NCI-H2196 treated with DMSO at 0.1 percent for 48 hours (cell line): ENCODE measurements around the gene SPNS1.
A peak's percentile ranks its signal among the peaks of the same experiment; 100 is the strongest.
"Not testable (repeated sequence)": the region's sequence is repeated elsewhere in the genome, so short reads cannot be mapped to it uniquely, and the experiment has no call there.

Source experiments
- DNase-seq: peaks from one replicate; lab custom pipeline; 2025; ENCODE audit not compliant: unreplicated experiment; lab: John Stamatoyannopoulos, UW

The SPNS1 gene

GRCh38 chr16:28951410-28951943 lies 23.1 kb upstream of the SPNS1 start:
- DNase-seq: no peak

GRCh38 chr16:28958216-28958615 lies 16.4 kb upstream of the SPNS1 start:
- DNase-seq: no peak

GRCh38 chr16:28958836-28959235 lies 15.7 kb upstream of the SPNS1 start:
- DNase-seq: no peak

DNA sequence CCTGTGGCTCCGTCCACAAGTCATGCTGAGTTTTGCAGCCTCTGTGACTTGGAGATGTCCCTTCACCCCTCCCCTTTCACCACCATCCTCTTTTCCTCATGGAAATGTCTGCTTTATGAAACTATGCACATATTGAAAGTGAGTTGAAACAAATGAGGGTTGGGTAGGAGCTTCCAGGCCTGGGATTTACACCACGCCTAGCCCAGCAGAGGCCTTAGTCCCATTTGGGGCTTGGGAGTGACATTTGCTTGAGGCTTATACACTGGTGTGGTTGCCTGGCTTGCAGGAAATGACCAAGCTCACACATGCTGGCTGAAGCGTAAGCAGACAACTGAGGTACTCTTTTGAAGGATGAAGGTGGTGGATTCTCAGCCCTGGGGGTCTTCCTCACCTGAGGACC lies 10.5 kb upstream of the SPNS1 start:
- no peak for DNase-seq

DNA sequence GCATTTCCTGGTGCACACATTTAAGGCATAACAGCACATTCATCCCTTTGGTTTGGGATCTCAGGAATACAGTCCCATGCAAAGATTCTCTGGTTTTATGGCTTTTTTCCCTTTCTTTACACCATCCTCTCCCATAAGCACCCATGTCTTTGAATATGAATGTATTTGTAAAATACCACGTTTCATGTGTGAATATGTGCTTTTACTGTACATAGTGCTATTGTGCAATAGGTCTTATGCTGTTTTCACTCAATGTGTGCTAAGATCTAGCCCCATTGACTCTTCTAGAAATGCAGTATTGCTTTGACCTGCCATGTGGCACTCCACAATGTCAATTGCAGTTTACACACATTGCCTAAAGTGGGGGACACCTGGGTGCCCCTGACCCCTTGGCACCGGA lies 10.1 kb upstream of the SPNS1 start:
- DNase-seq: no peak

- no peak for DNase-seq
Measured at GRCh38 chr16:28967156-28967555, 7.4 kb upstream of the SPNS1 start.

GRCh38 chr16:28969696-28970095 lies 4.9 kb upstream of the SPNS1 start:
- DNase-seq: not testable (repeated sequence)

- peak; percentile 36 for DNase-seq
Measured at GRCh38 chr16:28974007-28974436, 556 bp upstream of the SPNS1 start.

GRCh38 chr16:28975158-28975599 lies 601 bp downstream of the SPNS1 start:
- no peak for DNase-seq

GRCh38 chr16:28977703-28978662 lies 3.4 kb downstream of the SPNS1 start:
- no peak for DNase-seq

GRCh38 chr16:28980330-28980729 lies 5.8 kb downstream of the SPNS1 start:
- not testable (repeated sequence) for DNase-seq

DNA sequence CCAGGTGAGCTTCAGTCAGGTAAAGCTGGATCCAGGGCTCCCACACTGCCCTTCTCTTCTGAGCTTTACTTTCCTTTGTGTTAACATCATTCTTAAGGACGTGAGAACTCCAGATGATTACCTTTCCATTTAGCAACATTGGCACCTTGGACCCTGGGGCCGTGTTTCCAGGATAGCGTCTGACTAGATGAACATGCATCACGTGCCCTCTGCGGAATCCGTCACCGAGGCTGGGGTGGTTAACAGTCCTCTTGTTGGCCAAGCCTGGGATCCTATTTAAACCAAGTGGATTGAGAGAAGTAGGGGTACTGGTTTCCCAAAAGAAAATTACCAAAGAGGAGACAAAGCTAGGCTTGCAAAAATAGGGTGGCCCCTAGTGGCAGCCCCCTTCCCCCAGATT lies 6.4 kb downstream of the SPNS1 start:
- DNase-seq: no peak

DNA sequence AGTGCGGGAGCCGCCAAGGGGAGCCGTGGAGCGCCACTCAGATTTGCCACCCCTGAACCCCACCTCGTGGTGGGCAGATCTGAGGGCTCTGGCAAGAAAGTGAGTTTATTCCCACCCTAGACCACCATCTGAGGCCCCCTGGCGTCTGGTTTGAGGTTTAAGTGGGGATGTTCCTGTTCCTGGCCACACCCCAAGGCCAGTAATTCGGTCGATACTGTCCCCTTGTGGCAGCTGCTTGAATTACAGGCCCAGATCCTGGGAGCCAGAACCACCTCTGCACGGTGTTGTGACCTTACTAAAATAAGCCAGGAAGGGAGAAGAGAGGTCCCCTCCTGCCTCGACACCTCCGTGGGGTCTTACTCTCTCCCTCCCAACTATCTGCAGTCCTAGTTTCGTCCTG lies 6.9 kb downstream of the SPNS1 start:
- DNase-seq: no peak

GRCh38 chr16:28982418-28982817 lies 7.8 kb downstream of the SPNS1 start:
- no peak for DNase-seq

GRCh38 chr16:28982949-28983348 lies 8.4 kb downstream of the SPNS1 start:
- DNase-seq: no peak

DNA sequence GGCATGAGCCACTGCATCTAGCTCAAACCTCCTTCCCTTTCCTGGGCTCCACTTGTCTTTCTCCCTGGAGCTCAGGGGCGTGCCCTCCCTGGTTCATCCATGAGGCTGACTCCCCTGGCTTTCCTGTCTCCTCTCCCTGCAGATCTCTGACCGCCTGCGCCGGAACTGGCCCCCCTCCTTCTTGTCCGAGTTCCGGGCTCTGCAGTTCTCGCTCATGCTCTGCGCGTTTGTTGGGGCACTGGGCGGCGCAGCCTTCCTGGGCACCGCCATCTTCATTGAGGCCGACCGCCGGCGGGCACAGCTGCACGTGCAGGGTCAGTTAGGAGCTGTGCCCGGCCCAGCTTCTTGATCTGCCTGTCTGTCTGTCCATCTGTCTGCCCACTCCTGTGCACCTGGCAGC lies 9.1 kb downstream of the SPNS1 start:
- DNase-seq: peak; percentile 73

GRCh38 chr16:28984091-28984490 lies 9.5 kb downstream of the SPNS1 start:
- DNase-seq: no peak

- DNase-seq: peak; percentile 44
Measured at GRCh38 chr16:28984619-28985135, 10.1 kb downstream of the SPNS1 start, which contains the start of gene LAT. TSS of gene LAT (plus strand) at chr16:28985052. CDS start at chr16:28985418, 366 bp downstream.

GRCh38 chr16:28985211-28986041 lies 10.8 kb downstream of the SPNS1 start:
- no peak for DNase-seq

- DNase-seq: no peak
Measured at GRCh38 chr16:28986046-28986445, 11.5 kb downstream of the SPNS1 start.

- no peak for DNase-seq
Measured at GRCh38 chr16:28986492-28986891, 11.9 kb downstream of the SPNS1 start.
